Measurements from ENCODE around the gene RPS8.

The RPS8 gene

GRCh38 chr1:44777969-44778635, 2.8 kb downstream of the RPS8 start:
- TF ChIP-seq CTCF (IDR thresholded peaks at IDR 0.05) = no peak

GRCh38 chr1:44778705-44779576, 3.6 kb downstream of the RPS8 start:
- no peak for TF ChIP-seq CTCF (IDR thresholded peaks at IDR 0.05)

GRCh38 chr1:44780583-44781121, 5.3 kb downstream of the RPS8 start:
- no peak for TF ChIP-seq CTCF (IDR thresholded peaks at IDR 0.05)

- no peak for TF ChIP-seq CTCF (IDR thresholded peaks at IDR 0.05)
These were observed 8.4 kb downstream of the RPS8 start for GRCh38 chr1:44783697-44784093.

- no peak for TF ChIP-seq CTCF (IDR thresholded peaks at IDR 0.05)
These were observed 9.0 kb downstream of the RPS8 start for GRCh38 chr1:44784094-44785028.

GRCh38 chr1:44785029-44785380, 9.7 kb downstream of the RPS8 start:
- no peak for TF ChIP-seq CTCF (IDR thresholded peaks at IDR 0.05)

GRCh38 chr1:44785501-44786137, 10.3 kb downstream of the RPS8 start:
- TF ChIP-seq CTCF (IDR thresholded peaks at IDR 0.05) = no peak
